Neural cell (in vitro differentiated cells): ENCODE data around the gene FAAP24.

Experiments
- CTCF ChIP-seq: fragments of 450-650 bp; IDR thresholded peaks from 2 replicates; pipeline ENCODE4 v1.5.1; 2014; ENCODE audit warnings: antibody characterized with exemption, mild to moderate bottlenecking, moderate library complexity; ENCODE audit not compliant: poor library complexity, severe bottlenecking
- EP300 ChIP-seq: fragments of 450-650 bp; conservative IDR thresholded peaks from 2 replicates; pipeline ENCODE4 v1.6.1; 2014; ENCODE audit warnings: antibody characterized with exemption, mild to moderate bottlenecking, moderate library complexity; ENCODE audit not compliant: poor library complexity, severe bottlenecking
- EZH2 ChIP-seq: fragments of 200-600, 300-800 bp; shearing (Covaris generic), sonication (generic); IDR thresholded peaks from 2 replicates; pipeline ENCODE4 v1.6.1; 2014; ENCODE audit warnings: antibody characterized with exemption, low read length, borderline replicate concordance, mild to moderate bottlenecking; ENCODE audit not compliant: insufficient read depth, poor library complexity, severe bottlenecking
- MXI1 ChIP-seq: fragments of 450-650 bp; conservative IDR thresholded peaks from 2 replicates; pipeline ENCODE4 v1.6.1; 2014; ENCODE audit warnings: antibody characterized with exemption, mild to moderate bottlenecking; ENCODE audit not compliant: poor library complexity, severe bottlenecking
- POLR2AphosphoS5 ChIP-seq: IDR thresholded peaks from 2 replicates; pipeline ENCODE4 v1.6.1; 2012
- RAD21 ChIP-seq: fragments of 450-650 bp; conservative IDR thresholded peaks from 2 replicates; pipeline ENCODE4 v1.6.1; 2014; ENCODE audit warnings: antibody characterized with exemption, mild to moderate bottlenecking, moderate library complexity
- REST ChIP-seq: IDR thresholded peaks from 2 replicates; pipeline ENCODE4 v1.6.1; 2012; ENCODE audit warnings: borderline replicate concordance
- SMC3 ChIP-seq: fragments of 450-650 bp; conservative IDR thresholded peaks from 2 replicates; pipeline ENCODE4 v1.6.1; 2014; ENCODE audit warnings: antibody characterized with exemption, mild to moderate bottlenecking, moderate library complexity; ENCODE audit not compliant: poor library complexity

- TF ChIP-seq POLR2AphosphoS5 (no peak), CTCF (no peak), EZH2 (no peak), MXI1 (no peak), SMC3 (no peak), RAD21 (no peak), EP300 (no peak), REST (no peak)
These were observed 36.7 kb downstream of the FAAP24 start for GRCh38 chr19:33008738-33009137.
